ENCODE results near the gene RPH3AL.
"Not testable (repeated sequence)": the region's sequence is repeated elsewhere in the genome, so short reads cannot be mapped to it uniquely, and the experiment has no call there.

The RPH3AL gene

GRCh38 chr17:260944-261343 lies 91.7 kb downstream of the RPH3AL start:
- DNase-seq (ENCODE audit: low spot score): no peak

GRCh38 chr17:260031-260791 lies 92.4 kb downstream of the RPH3AL start:
- DNase-seq (ENCODE audit: low spot score): no peak

- peak; percentile 18 for DNase-seq (ENCODE audit: low spot score)
Measured at GRCh38 chr17:259341-259976, 93.1 kb downstream of the RPH3AL start.

DNA sequence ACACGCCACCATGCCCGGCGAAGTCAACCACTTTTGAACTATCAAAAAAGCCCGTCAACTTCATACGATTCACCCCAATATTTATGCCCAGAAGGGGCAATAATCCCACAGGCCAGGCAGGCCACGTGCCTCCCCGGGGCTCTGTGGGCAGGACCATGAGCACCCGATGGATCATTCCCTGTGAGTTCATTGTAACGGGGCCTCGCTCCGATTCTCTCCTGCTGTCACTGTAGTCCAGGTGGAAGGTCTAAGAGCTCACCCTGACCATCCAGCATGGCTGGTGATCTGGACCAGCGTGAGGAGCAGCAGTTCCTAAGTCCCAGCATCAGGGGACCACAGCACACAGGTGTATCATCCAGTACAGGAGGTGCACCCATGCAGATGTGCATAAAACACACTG lies 93.7 kb downstream of the RPH3AL start:
- DNase-seq (ENCODE audit: low spot score): no peak

GRCh38 chr17:258045-258734 lies 94.4 kb downstream of the RPH3AL start:
- DNase-seq (ENCODE audit: low spot score): no peak

GRCh38 chr17:253091-253846 lies 99.3 kb downstream of the RPH3AL start:
- no peak for DNase-seq (ENCODE audit: low spot score)

GRCh38 chr17:252456-252855 lies 100.2 kb downstream of the RPH3AL start:
- no peak for DNase-seq (ENCODE audit: low spot score)

GRCh38 chr17:251531-251930 lies 101.1 kb downstream of the RPH3AL start:
- DNase-seq (ENCODE audit: low spot score): no peak

DNA sequence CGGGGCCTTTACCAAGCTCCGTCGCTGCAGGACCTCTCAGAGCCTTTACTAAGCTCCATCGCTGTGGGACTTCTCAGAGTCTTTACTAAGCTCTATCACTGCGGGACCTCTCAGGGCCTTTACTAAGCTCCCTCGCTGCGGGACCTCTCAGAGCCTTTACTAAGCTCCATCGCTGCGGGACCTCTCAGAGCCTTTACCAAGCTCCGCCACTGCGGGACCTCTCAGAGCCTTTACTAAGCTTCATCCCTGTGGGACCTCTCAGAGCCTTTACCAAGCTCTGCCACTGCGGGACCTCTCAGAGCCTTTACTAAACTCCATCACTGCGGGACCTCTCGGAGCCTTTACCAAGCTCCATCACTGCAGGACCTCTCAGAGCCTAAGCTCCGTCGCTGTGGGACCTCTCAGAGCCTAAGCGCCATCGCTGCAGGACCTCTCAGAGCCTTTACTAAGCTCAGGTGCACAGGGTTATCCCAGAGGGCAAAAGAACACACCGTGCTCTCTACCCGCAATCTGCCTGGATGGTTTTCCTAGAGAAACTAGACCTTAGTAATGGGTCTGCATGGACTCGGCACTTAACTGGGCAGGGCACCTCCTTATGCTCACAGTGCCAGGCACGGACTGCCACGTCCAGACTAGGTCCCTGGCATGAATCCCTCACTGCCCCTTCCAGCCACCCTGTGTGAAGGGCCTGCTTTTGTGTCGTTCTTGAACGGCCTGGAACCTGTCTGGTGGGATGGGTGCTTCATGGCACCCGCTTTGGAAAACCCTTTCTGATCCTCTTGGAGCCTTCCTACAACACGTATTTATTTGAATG lies 101.9 kb downstream of the RPH3AL start:
- no peak for DNase-seq (ENCODE audit: low spot score)

DNA sequence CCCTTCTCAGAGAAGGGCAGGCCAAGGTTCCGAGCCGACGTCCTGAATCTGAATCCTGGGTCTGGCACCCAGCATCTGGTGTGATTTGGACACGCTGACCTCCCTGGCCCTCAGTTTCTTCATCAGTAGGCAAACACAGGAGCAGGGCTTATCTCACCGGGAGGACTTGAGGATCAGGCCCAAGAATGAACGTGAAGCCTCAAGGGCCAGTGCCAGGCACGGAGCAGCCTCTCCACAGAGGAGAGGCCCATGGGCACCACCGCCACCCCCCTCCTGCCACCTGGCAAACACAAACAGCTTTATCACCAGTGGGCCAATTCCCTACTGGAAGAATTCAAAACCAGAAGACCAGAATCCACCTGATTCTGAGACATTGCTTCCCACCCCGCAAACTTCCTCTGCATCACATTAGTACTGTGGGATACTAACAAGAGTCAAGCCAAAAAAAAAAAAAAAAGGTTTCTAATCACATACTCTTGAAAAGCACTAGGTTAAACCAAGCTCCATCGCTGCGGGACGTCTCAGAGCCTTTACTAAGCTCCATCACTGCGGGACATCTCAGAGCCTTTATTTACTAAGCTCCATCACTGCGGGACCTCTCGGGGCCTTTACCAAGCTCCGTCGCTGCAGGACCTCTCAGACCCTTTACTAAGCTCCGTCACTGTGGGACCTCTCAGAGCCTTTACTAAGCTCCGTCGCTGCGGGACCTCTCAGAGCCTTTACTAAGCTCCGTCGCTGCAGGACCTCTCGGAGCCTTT lies 103.2 kb downstream of the RPH3AL start:
- DNase-seq (ENCODE audit: low spot score): no peak

GRCh38 chr17:248337-249235 lies 104.0 kb downstream of the RPH3AL start:
- DNase-seq (ENCODE audit: low spot score): no peak

GRCh38 chr17:247767-248166 lies 104.8 kb downstream of the RPH3AL start:
- no peak for DNase-seq (ENCODE audit: low spot score)

GRCh38 chr17:246851-247421 lies 105.7 kb downstream of the RPH3AL start:
- DNase-seq (ENCODE audit: low spot score): no peak

- DNase-seq (ENCODE audit: low spot score): no peak
Measured at GRCh38 chr17:246226-246625, 106.4 kb downstream of the RPH3AL start.

DNA sequence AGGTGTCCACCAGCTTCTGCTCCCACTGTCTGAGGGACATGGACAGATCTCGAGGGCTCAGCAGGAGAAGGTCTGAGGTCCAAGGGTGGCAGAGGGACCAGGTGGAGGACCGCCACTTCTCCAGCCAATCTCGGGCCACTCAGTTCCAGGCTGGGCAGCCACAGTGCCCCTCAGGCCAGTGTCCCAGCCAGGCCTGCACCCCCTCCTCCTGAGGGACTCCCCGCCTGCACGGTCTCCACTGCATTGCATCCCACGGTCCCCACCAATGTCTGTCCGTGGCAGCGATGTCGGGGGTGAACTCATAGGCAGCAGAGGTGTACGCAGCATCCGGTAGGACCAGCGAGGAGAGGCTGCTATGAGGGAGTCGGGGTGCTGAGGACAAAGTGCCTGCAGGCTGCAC lies 107.0 kb downstream of the RPH3AL start:
- no peak for DNase-seq (ENCODE audit: low spot score)

GRCh38 chr17:245020-245419 lies 107.6 kb downstream of the RPH3AL start:
- no peak for DNase-seq (ENCODE audit: low spot score)

DNA sequence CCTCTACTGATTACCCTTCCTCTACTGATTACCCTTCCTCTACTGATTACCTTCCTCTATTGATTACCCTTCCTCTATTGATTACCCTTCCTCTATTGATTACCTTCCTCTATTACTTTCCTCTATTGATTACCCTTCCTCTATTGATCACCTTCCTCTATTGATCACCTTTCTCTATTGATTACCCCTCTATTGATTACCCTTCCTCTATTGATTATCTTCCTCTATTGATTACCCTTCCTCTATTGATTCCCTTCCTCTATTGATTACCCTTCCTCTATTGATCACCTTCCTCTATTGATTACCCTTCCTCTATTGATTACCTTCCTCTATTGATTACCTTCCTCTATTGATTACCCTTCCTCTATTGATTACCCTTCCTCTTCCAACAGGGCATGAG lies 108.7 kb downstream of the RPH3AL start:
- DNase-seq (ENCODE audit: low spot score): not testable (repeated sequence)

DNA sequence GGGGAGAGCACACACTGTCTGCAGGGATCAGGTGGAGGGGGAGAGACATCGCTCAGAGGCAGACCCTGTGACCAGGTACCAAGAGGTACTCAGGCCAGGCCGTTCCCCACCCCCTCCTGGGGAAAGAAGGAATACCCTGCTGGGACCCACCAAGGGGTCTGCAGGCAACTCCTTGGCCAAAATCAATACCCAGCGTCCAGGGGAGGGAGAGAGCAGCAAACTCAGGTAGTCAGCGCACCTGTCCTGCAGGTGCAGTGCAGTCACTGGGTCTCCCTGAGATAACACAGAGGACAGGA lies 113.7 kb downstream of the RPH3AL start:
- no peak for DNase-seq (ENCODE audit: low spot score)

GRCh38 chr17:238071-238963 lies 114.3 kb downstream of the RPH3AL start:
- DNase-seq (ENCODE audit: low spot score): no peak
